WTC11 (cell line): Measurements from ENCODE around the gene IGSF9B. TPM values are rescaled to one million over a fixed set of nuclear protein-coding genes. Genes with fewer than 3 reads are reported as not detected.
A peak's percentile ranks its signal among the peaks of the same experiment; 100 is the strongest.

ENCODE experiments used
- ATAC-seq: fragments of 200-7000 bp; cut with Tn5 transposase; 2 replicates; pipeline ENCODE4 v1.10.0; 2021; ENCODE audit warnings: mild to moderate bottlenecking, moderate library complexity
- CTCF ChIA-PET: fragments of 300-600 bp; sonication (Branson Sonifier 250); formaldehyde crosslinking; loops from one replicate; lab custom pipeline; 2021; ENCODE audit warnings: antibody characterized with exemption; lab: Charles Lee
- POLR2A ChIA-PET: fragments of 350-600 bp; sonication (Branson Sonifier 250); formaldehyde crosslinking; loops from one replicate; lab custom pipeline; 2021; ENCODE audit warnings: antibody characterized with exemption; lab: Charles Lee
- DNase-seq: peaks from one replicate; pipeline ENCODE4 v3.0.0; 2021; ENCODE audit warnings: low spot score
- H3K27ac Mint-ChIP-seq: 2 replicates; pipeline ENCODE4 v1.8.0; 2021; ENCODE audit warnings: mixed read lengths
- H3K27me3 Mint-ChIP-seq: 2 replicates; pipeline ENCODE4 v1.8.0; 2021; ENCODE audit warnings: low read depth, mild to moderate bottlenecking, moderate library complexity, mixed read lengths
- H3K36me3 Mint-ChIP-seq: 2 replicates; pipeline ENCODE4 v1.8.0; 2021; ENCODE audit warnings: mixed read lengths
- H3K4me1 Mint-ChIP-seq: 2 replicates; pipeline ENCODE4 v1.8.0; 2022; ENCODE audit warnings: mixed read lengths
- H3K4me3 Mint-ChIP-seq: 2 replicates; pipeline ENCODE4 v1.8.0; 2021; ENCODE audit warnings: mild to moderate bottlenecking, moderate library complexity, mixed read lengths
- H3K9me3 Mint-ChIP-seq: 2 replicates; pipeline ENCODE4 v1.8.0; 2021; ENCODE audit warnings: mixed read lengths
- AFF4 ChIP-seq: sonication (generic); formaldehyde crosslinking; IDR thresholded peaks from 2 replicates; pipeline ENCODE4 v1.8.1; 2023; ENCODE audit warnings: mild to moderate bottlenecking, missing genetic modification reagents, borderline replicate concordance
- ATF1 ChIP-seq: sonication (generic); formaldehyde crosslinking; IDR thresholded peaks from 2 replicates; pipeline ENCODE4 v1.8.1; 2023; ENCODE audit warnings: mild to moderate bottlenecking, moderate library complexity, missing genetic modification reagents
- IRF2 ChIP-seq: sonication (generic); formaldehyde crosslinking; IDR thresholded peaks from 2 replicates; pipeline ENCODE4 v1.8.0; 2022; ENCODE audit warnings: low read depth, missing genetic modification reagents, borderline replicate concordance
- JUN ChIP-seq: sonication (generic); formaldehyde crosslinking; IDR thresholded peaks from 2 replicates; pipeline ENCODE4 v1.8.0; 2023; ENCODE audit warnings: mild to moderate bottlenecking, missing genetic modification reagents
- PRRX2 ChIP-seq: fragments of 250-450 bp; sonication (Bioruptor Pico); IDR thresholded peaks from 2 replicates; pipeline ENCODE4 v1.8.0; 2021; ENCODE audit warnings: mild to moderate bottlenecking
- RORB ChIP-seq: fragments of 250-450 bp; sonication (Bioruptor Pico); IDR thresholded peaks from 2 replicates; pipeline ENCODE4 v1.9.0; 2021; ENCODE audit warnings: mild to moderate bottlenecking
- ZNF138 ChIP-seq: sonication (generic); formaldehyde crosslinking; conservative IDR thresholded peaks from 2 replicates; pipeline ENCODE4 v1.8.1; 2022; ENCODE audit warnings: mild to moderate bottlenecking, moderate library complexity, missing genetic modification reagents
- ZNF416 ChIP-seq: fragments of 250-450 bp; sonication (Bioruptor Pico); IDR thresholded peaks from 2 replicates; pipeline ENCODE4 v1.9.0; 2021; ENCODE audit warnings: mild to moderate bottlenecking, inconsistent platforms
- total RNA-seq: library from RNA; stranded (reverse); gene quantifications from 3 replicates; pipeline ENCODE4 v1.2.3, GENCODE V29; 2021
- TF ChIP-seq, protein P1 (sequence below): sonication (generic); formaldehyde crosslinking; IDR thresholded peaks from 2 replicates; pipeline ENCODE4 v1.8.0; 2022; ENCODE audit warnings: mild to moderate bottlenecking, missing genetic modification reagents
- TF ChIP-seq, protein P2 (sequence below): sonication (generic); formaldehyde crosslinking; IDR thresholded peaks from 2 replicates; pipeline ENCODE4 v1.8.0; 2023; ENCODE audit warnings: missing genetic modification reagents
- TF ChIP-seq, protein P3 (sequence below): sonication (generic); formaldehyde crosslinking; IDR thresholded peaks from 2 replicates; pipeline ENCODE4 v1.8.1; 2023; ENCODE audit warnings: mild to moderate bottlenecking, missing genetic modification reagents
- TF ChIP-seq, protein P4 (sequence below): sonication (generic); formaldehyde crosslinking; IDR thresholded peaks from 2 replicates; pipeline ENCODE4 v1.8.1; 2023; ENCODE audit warnings: mild to moderate bottlenecking, missing genetic modification reagents, moderate library complexity

Gene IGSF9B
- total RNA-seq, 1 experiment from 2014 or later, result 52.7 TPM

- TF ChIP-seq, protein P1, sequence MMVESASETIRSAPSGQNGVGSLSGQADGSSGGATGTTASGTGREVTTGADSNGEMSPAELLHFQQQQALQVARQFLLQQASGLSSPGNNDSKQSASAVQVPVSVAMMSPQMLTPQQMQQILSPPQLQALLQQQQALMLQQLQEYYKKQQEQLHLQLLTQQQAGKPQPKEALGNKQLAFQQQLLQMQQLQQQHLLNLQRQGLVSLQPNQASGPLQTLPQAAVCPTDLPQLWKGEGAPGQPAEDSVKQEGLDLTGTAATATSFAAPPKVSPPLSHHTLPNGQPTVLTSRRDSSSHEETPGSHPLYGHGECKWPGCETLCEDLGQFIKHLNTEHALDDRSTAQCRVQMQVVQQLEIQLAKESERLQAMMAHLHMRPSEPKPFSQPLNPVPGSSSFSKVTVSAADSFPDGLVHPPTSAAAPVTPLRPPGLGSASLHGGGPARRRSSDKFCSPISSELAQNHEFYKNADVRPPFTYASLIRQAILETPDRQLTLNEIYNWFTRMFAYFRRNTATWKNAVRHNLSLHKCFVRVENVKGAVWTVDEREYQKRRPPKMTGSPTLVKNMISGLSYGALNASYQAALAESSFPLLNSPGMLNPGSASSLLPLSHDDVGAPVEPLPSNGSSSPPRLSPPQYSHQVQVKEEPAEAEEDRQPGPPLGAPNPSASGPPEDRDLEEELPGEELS (CRISPR knock-in tag), result no peak
- no peak for TF ChIP-seq ATF1 (CRISPR knock-in tag)
- no peak for TF ChIP-seq ZNF416
- TF ChIP-seq ZNF138 (CRISPR knock-in tag), result no peak
- TF ChIP-seq RORB (CRISPR knock-in tag), result no peak
- TF ChIP-seq, protein P2, sequence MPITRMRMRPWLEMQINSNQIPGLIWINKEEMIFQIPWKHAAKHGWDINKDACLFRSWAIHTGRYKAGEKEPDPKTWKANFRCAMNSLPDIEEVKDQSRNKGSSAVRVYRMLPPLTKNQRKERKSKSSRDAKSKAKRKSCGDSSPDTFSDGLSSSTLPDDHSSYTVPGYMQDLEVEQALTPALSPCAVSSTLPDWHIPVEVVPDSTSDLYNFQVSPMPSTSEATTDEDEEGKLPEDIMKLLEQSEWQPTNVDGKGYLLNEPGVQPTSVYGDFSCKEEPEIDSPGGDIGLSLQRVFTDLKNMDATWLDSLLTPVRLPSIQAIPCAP (CRISPR knock-in tag), result no peak
Observed at GRCh38 chr11:133901316-133901715, 55.5 kb downstream of the IGSF9B start (continued).

GRCh38 chr11:133900176-133901105 lies 56.3 kb downstream of the IGSF9B start:
- peaks cover 29% of the 10 kb centered on the region for H3K4me1 Mint-ChIP-seq
- CTCF ChIA-PET, result interaction anchor here (1.0 kb wide), 1 partner anchor 47 kb away, joined by 3 read pairs; no protein-coding TSS in a partner anchor
- TF ChIP-seq IRF2 (CRISPR knock-in tag) (no peak), AFF4 (CRISPR knock-in tag) (no peak), PRRX2 (CRISPR knock-in tag) (no peak), JUN (no peak)
- TF ChIP-seq, protein P3, sequence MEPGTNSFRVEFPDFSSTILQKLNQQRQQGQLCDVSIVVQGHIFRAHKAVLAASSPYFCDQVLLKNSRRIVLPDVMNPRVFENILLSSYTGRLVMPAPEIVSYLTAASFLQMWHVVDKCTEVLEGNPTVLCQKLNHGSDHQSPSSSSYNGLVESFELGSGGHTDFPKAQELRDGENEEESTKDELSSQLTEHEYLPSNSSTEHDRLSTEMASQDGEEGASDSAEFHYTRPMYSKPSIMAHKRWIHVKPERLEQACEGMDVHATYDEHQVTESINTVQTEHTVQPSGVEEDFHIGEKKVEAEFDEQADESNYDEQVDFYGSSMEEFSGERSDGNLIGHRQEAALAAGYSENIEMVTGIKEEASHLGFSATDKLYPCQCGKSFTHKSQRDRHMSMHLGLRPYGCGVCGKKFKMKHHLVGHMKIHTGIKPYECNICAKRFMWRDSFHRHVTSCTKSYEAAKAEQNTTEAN (CRISPR knock-in tag), result no peak
- TF ChIP-seq, protein P4, sequence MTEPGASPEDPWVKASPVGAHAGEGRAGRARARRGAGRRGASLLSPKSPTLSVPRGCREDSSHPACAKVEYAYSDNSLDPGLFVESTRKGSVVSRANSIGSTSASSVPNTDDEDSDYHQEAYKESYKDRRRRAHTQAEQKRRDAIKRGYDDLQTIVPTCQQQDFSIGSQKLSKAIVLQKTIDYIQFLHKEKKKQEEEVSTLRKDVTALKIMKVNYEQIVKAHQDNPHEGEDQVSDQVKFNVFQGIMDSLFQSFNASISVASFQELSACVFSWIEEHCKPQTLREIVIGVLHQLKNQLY (CRISPR knock-in tag), result no peak

DNA sequence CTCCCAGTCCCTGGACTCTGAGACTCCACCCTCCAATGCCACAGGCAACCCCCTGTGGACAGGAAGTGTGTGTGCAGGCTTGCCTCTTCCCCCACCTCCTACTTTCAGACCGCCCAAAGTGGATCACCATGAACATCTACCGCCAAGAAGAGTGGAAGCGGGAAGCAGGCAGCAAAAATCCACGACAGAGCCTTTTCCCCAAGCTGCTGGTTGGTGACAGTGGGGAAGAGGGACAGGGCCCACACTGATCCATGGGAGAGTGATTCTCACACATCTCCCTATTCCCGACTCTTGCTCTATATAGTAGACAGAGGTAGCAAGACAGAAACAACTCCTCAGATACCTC lies 58.0 kb downstream of the IGSF9B start:
- ChIA-PET CTCF (no interaction called here), POLR2A (no interaction called here)
- DNase-seq (no peak), ATAC-seq (peak; percentile 20)
- H3K4me1 Mint-ChIP-seq, result peaks cover 40% of the 10 kb centered on the region
- no peaks in the 10 kb centered on the region for H3K9me3 Mint-ChIP-seq
- H3K27ac Mint-ChIP-seq, result peak overlapping the region; percentile 61; the same call in 1 of the 2 replicates
- H3K4me3 Mint-ChIP-seq, result no peak overlapping the region
- TF ChIP-seq IRF2 (CRISPR knock-in tag), result no peak
- TF ChIP-seq JUN, result no peak
- TF ChIP-seq, protein P3 (CRISPR knock-in tag), result no peak
- TF ChIP-seq ZNF138 (CRISPR knock-in tag), result no peak
- peaks cover 21% of the 10 kb centered on the region for H3K36me3 Mint-ChIP-seq
- no peaks in the 10 kb centered on the region for H3K27me3 Mint-ChIP-seq

More at GRCh38 chr11:133900176-133901105, 56.3 kb downstream of the IGSF9B start:
- Mint-ChIP-seq H3K27ac (no peak overlapping the region), H3K4me3 (no peak overlapping the region), H3K36me3 (peaks cover 33% of the 10 kb centered on the region), H3K9me3 (no peaks in the 10 kb centered on the region), H3K27me3 (no peaks in the 10 kb centered on the region)
- DNase-seq (peak; percentile 7), ATAC-seq (no peak)
- POLR2A ChIA-PET, result no interaction called here
